Liver (tissue), 3 donors: ENCODE measurements around the gene ADAMTS6.

ENCODE experiments used
- CTCF ChIP-seq: fragments of 150-350 bp; IDR thresholded peaks from 2 replicates; pipeline ENCODE4 v1.5.1; 2017; ENCODE audit warnings: improper control_type of control experiment, low read depth, low read length; ENCODE audit not compliant: missing input control
- MAX ChIP-seq: IDR thresholded peaks from 2 replicates; pipeline ENCODE4 v1.6.1; 2016; ENCODE audit warnings: antibody characterized with exemption
- RAD21 ChIP-seq, 2 donors: IDR thresholded peaks; 2 replicates each; pipeline ENCODE4 v1.6.1; 2016; ENCODE audit warnings: antibody characterized with exemption in 2 of 2, mild to moderate bottlenecking in 2 of 2
- REST ChIP-seq: IDR thresholded peaks from 2 replicates; pipeline ENCODE4 v1.6.1; 2016; ENCODE audit warnings: antibody characterized with exemption, mild to moderate bottlenecking
- YY1 ChIP-seq: IDR thresholded peaks from 2 replicates; pipeline ENCODE4 v1.6.1; 2016; ENCODE audit warnings: antibody characterized with exemption, mild to moderate bottlenecking
- donor health status: healthy.
- donor health status: healthy.

GRCh38 chr5:65356274-65356673 lies 125.4 kb downstream of the ADAMTS6 start:
- TF ChIP-seq CTCF (no peak), YY1 (no peak), REST (no peak), MAX (no peak), RAD21 (IDR thresholded peaks at IDR 0.05) (no peak)
